Suppressor macrophage treated with lipopolysaccharide for 1 hour (primary cell): ENCODE data around the gene OPN5.
"Not testable (repeated sequence)": the region's sequence is repeated elsewhere in the genome, so short reads cannot be mapped to it uniquely, and the experiment has no call there.

ENCODE experiments used
- DNase-seq, 3 donors: peaks; one replicate each; pipeline ENCODE4 v3.0.0-alpha.2; 2020 to 2022

The OPN5 gene, protein sequence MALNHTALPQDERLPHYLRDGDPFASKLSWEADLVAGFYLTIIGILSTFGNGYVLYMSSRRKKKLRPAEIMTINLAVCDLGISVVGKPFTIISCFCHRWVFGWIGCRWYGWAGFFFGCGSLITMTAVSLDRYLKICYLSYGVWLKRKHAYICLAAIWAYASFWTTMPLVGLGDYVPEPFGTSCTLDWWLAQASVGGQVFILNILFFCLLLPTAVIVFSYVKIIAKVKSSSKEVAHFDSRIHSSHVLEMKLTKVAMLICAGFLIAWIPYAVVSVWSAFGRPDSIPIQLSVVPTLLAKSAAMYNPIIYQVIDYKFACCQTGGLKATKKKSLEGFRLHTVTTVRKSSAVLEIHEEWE

DNA sequence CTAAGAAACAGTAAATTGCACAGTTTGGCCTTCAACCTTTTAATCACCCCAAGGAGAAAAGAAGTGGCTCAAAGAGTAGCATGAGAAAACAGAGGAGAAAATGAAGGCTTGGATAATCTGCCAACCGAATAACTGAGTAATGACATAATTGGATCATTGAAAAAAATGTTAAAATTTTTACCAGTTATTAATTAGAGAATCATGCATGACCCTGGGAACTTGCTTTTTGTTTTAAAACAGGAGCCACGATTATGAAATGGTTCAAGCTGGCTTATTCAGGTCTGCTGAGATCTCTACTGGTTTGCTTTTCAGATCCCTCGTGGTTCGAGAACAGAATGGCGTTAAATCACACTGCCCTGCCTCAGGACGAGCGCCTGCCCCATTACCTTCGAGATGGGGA lies at the start of gene OPN5:
Gene OPN5 (plus strand): TSS at position 301 of the 400 bp plus-strand sequence. CDS start 35 bp downstream, at position 336.
- no peak for DNase-seq

DNA sequence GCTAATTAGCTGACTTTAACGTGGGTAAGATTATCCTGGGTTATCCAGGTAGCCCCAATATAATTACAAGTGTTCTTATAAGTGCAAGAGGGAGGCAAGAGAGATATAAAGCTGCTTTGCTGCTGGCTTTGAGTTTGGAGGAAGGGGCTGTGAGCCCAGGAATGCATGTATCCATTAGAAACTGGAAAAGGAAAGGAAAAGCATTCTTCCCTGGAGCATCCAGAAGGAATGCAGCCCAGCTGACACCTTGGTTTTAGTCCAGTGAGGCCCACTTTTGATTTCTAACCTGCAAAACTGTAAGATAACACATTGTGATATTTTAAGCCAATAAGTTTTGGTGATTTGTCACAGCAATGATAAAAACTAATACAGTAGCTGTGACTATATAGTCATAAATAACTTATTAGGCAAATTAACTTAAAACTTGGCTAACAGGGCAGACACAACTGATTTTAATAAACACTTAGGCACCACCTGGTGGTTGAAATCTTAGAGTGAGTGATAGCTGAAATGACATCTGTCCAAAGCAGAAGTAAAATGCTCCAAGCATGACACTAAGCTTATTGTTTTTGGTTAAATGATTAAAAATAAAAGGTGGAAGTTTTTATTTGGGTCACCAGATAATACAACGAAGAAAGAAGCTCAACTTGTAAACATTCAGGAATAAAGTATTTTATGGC lies 47.8 kb upstream of the OPN5 start:
- peak; percentile 41 to 55 (median 47) for DNase-seq

DNA sequence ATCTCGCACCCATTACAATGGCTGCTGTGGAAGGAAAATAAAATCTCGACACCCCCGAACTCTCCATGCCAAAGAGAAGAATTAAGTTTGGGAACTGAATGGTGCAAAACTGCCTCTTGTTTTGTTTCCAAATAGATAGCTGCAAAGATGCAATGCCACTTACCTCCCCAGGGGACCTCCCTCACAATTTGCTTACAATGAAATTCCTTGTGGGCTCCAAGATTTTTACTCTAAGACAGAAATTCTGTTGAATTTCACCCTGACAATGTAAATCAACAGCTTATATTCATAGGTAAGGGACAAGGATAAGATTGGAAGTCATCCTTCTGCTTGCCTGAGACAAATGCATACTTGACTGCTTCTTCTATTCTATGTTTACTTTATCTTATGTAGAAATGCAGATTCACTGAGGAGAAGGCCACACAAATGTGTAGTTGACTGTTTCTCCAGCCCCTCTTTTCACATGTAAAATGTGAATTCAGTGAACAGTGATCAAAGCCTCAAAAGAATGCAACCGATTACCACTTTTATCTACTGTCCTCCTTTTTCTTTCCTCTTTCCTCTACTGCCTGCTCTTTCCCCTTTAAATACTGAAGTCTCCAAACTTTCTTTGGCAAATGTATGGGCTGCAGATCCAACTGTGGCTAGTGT lies 46.9 kb upstream of the OPN5 start:
- DNase-seq: no peak

DNA sequence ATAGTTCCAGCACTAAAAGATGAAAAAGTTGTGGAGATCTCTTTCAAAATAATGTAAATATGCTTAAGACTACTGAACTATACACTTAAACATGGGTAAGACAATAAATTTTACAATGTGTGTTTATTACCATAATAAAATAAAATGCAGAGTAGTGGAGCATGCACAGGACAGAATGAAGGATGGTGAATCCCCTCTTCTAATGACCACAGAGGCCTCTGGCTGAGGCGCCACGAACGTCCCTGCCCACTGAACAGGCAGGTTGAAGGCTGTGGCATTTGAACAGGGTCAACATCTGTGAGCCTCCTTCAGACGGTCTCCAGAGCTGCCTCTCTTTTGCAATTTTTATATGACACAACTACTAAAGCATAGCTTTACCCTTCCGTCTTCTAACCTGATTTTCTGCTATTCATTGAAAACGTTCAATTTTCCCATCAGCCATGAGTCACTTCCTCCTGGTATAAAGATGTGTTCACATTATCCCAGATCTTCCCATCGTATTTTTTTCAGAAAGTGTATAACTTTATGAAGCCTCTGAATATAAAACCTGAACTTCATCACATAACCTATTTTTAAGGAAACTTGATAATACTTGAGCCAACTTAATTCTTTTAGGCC lies 45.6 kb upstream of the OPN5 start:
- no peak for DNase-seq

DNA sequence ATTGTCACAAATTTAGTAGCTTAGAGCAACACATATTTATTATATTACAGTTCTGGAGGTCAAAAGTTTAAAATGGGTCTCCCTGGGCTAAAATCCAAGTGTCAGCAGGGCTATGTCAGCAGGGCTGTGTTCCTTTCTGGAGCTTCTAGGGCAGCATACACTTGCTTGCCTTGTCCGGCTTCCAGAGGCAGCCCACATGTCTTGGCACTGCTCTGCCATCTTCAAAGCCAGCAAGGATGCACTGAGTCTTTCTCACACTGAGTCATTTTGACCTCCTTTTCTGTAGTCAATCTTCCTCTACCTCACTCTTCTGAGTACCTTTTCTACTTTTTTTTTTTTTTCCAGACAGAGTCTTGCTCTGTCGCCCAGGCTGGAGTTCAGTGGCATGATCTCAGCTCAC lies 44.4 kb upstream of the OPN5 start:
- DNase-seq: no peak

DNA sequence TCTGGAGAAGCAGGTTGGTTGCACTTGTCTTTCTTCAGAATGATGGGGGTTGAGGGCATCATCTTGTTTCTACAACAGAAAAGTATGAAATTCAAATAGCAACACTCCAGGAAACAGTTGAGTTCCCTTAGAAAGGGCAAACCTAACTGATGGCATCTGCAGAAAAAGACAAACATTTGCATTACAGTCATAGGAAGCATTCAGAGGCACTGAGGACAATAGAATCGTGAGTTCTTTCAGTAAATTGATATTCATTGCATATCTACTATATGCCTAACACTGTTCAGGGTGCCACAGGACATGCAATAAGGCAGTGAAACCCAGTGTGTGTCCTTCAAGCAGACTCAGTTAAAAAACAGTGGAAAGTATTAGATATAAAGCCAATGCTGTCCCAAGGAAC lies 41.1 kb upstream of the OPN5 start:
- DNase-seq: no peak

DNA sequence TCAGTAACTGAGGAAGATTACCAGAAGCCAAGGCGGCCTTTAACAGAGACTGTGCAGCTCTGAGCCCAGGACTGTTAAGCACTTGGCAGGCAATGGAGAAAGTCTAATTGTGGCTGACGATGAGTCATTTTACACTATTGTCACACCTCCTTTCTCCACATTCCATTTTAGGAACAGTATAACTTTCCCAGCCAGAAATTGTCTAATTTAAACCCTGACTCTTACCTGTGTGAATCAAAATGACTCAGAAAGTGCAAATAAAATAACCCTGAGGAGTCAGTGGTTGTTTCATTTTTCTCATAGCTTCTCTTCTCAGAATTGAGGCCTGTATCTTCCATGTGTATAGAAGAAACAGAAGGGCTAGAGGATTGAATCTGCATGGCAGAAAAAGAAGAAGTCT lies 40.0 kb upstream of the OPN5 start:
- no peak for DNase-seq

DNA sequence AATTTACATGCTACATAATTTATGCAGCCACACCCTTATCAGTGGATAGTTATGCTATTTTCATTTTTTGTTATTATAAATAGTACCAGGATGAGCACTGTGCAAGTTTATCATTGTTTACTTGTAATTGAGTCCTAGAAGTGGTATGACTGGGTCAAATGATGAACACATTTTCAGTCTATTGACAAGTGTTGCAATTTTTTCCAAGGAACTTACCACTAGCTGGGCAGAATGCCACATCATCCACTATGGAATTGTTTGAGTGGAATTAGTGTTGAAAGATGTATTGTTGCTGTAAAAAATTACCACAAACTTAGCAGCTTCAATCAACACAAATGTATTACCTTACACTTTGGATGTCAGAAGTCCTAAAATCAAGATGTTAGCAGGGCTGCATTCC lies 38.1 kb upstream of the OPN5 start:
- no peak for DNase-seq

DNA sequence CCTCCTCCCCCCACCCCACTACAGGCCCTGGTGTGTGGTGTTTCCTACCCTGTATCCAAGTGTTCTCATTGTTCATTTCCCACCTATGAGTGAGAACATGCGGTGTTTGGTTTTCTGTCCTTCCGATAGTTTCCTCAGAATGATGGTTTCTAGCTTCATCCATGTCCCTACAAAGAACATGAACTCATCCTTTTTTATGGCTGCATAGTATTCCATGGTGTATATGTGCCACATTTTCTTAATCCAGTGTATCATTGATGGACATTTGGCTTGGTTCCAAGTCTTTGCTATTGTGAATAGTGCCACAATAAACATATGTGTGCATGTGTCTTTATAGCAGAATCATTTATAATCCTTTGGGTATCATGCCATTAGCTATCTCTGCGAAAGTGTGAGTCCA lies 36.6 kb upstream of the OPN5 start:
- DNase-seq: not testable (repeated sequence)

DNA sequence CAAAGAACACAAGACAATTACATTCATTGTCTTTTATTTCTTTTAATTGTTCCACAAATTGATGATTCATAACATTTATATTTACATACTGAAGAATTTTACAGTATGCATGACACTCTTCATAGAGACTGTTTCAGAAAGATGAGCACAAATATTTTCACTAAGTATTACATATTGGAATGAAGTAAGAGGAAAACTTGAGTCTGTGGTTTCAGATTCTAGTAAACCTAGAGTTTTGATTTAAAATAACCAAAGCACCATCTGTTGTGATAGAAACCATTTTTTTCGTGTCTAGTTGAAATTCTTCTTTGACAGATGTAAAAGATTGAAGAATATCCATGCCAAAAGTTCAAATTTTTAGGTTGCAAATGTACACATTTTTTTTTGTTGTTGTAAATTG lies 32.1 kb upstream of the OPN5 start:
- DNase-seq: no peak

DNA sequence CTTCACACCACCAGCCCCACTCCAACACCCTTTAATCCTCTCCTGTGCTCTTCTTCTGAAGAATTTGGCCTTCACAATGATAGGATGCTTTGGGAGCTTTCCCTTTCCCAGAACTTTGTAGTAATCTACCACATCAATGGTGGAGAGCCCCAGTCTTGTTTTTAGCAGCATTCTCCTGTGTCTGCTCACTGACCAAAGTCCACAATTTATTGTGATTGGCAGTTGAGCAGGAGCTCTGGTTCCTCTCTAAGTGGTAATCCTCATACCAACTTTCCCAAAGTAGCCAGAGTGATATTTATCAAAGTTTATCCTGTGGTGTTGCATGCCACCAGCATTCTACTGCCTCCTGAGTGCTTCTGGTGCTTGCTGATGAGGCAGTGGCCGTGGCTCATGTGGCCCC lies 29.0 kb upstream of the OPN5 start:
- no peak for DNase-seq

DNA sequence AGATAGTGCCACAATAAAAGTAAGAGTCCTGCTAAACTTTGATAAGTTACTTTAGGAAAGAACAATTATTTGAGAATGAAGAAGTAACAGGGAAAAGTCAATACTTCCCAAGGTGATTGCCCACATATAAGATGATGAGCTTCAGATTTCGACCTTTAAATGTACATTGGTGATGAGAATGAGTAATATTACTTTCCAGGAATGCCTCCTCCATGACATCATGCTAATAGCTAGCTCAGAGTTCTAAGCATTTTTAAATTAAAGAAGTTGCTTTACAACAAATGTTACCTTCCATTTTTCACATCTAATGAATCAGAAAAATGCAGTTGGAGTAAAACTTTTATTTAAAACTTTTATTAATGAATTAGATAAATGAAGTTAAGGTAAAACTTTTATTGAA lies 22.5 kb upstream of the OPN5 start:
- no peak for DNase-seq

DNA sequence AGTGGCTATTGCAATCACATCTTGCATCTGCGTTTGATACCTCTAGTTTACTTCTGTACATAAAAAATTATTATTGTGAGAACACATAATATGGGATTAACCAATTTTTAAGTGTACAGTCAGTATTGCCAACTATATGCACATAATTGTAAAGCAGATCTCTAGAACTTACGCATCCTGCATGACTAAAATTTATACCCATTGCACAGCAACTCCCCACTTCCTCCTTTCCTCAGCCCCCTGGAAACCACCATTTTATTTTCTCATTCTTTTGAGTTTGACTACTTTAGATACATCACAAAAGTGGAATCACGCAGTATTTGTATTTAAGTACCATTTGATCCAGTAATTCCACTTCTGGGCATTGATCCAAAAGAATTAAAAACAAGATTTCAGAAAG lies 19.3 kb upstream of the OPN5 start:
- no peak for DNase-seq

DNA sequence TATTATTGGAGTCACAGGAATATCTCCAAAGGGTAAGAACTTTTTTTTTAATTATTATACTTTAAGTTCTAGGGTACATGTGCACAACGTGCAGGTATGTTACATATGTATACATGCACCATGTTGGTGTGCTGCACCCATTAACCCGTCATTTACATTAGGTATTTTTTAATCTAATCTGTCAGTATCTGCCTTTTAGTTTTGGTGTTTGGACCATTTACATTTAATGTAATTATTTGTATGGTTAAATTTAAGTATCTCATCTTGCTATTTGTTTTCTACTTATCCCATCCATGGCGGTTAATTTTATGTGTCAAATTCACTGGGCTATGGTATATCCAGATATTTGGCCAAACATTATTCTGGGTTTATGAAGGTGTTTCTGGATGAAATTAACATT lies 15.4 kb upstream of the OPN5 start:
- DNase-seq: no peak

DNA sequence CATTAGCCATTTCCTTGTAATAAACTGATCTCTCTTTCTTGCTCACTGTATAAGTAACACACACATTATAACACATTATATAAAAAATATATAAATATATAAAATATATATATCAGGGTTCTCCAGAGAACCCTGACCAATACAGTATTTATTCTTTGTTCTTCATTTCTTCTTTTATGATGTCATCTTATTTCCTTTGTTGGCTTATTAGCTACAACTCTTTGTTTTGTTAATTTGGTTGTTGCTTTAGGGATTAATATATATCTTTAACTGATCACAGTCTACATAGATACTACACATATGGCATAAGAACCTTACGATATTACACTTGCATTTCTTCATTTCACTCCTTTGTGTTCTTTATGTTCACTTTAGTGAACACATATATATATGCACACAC lies 14.7 kb upstream of the OPN5 start:
- DNase-seq: no peak

DNA sequence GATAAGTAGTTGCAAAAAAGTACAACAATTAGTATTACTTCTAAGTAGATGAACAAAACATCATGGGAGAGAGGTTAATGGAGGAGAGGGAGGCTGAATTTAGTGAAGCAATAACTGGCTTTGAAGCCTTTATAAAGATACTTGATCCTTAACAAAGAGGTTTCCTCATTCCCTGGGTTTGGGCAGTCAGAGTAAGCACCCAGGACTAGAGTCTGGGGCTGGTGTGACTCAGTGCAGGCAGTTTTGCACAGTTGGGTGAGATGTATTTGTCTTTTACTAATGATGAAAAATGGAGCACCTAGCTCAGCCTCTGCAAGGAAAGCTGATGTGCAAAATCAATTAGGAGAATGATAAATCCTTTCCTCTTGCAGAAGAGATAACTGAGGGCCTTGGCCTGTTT lies 11.8 kb upstream of the OPN5 start:
- DNase-seq: no peak

DNA sequence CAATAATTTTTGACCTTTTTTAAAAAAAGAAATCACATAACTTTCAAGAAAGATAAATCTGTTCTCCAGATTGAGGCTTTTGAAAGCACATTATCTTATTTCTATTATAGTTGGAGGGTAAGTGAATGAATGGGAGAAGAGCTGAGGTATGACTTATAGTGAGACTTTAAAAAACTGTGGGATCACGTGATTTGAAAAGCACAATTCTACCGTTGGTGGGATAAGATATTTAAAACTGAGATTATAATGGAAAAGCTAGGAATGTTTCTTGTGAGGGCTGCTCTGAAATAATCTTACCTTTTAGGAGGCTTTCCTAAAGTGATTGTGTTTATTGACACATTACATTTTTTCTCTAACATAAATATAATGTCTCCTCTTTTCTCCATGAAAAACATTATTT lies 9.5 kb upstream of the OPN5 start:
- no peak for DNase-seq

DNA sequence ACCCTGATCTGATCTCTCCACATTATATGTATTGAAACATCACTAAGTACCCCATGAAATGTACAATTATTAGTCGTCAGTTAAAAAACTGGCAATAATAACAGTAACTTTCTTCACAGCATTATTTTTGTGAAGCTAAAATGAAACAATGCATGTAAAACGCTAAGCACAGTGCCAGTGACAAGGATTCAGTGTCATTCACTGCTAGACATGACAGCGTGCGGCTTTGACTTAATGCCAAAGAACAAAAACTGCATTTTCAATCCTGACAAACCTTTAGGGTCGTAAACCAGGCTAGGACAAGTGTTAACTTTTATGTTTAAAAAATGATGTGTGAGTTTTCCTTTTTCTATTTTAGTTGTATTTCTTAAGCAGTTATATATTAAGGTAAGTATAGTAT lies 8.8 kb upstream of the OPN5 start:
- no peak for DNase-seq

DNA sequence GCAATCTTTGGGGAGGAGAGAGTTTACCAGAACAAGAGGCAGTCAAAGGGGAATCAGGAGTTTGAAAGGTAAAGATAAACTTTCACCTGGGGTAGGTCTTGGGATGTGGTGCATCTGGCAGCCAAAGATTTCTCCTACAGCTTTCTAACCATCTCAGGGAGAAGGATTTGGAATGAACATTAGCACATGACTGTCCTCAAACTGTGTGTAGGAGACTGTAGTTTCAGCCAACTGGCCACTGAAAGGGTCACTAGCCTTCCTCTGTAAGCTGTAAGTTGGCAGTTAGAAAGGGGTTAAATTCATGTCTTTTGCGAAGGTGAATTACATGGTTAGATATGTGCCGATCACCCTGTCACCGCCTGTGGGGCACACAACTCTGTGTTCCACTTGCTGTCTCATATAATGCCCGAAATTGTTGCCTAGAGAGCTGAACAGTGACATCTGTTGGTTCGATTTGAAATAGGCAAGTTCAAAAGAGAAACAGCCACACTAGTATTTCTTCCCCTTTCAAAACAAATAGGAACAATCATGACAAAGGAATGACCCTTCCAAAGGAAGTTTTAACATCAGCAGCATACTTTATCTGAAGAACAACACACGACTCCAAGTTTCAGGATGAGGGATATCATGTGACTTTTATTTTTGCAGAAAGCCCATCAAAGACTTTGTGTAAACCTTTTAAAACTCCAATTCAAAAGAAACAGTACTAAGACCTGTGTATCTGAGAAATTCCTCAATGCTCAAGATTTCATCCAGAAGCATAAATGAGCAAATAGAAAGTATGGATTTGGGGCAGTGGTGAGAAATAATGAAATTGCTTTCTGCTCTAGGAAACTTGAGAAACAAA lies 1.1 kb upstream of the OPN5 start:
- DNase-seq: peak; percentile 60 to 70 (median 69)

DNA sequence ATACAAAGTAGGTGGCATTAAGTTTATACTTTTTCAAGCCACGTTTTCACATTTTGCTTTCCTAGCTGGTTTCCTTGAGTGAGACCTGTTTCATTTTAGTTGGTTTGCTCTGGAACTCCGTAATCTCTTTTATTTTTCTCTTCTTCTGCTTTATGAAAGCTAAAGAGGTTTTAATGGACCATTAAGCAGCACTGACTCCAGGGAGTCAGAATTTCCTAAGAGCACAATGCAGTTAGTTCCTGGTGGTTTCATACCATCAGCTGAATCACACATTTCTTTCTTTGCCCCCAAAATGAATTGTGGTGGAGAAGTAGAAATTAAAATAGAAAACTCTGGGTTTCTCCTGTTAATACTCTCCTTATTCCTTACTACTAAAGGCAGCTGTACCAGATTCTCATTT lies 3.4 kb downstream of the OPN5 start:
- no peak for DNase-seq

DNA sequence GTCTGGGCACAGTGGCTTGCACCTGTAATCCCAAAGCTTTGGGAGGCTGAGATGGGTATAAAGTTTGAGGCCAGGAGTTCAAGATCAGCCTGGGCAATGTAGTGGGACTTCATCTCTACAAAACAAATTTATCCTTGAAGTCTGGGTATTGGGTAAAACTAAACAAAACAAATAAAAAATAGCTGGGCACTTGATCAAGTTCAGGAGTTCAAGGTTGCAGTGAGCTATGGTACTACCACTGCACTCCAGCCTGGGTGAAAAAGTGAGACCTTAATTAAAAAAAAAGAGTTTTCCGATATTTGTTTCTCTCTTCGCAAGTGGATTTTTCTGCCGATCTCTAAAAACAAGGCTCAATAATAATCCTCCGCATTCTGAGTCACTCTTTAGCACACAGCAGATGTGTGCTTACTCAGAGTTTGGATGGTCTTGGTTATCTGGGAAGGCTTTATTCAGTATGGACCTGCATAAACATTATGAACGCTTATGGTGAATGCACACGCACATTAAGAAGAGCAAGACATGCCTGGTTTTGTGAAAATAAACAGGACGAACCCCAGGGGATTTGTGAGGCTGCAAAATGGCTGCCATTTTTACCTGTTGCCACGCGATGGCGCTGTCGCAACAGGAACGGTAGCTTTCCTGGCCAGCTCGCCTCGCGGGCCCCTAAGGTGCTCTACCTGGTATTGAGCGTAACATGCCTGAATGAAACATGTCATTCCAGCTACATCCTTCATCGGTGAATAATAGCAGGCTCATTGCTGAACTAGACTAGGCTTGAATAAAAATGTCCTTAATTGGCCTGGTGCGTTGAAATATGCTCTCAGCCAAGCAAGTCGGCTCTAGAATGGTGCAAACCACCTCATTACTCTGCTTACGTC lies 6.0 kb downstream of the OPN5 start:
- DNase-seq: peak; percentile 51 to 63 (median 57)

DNA sequence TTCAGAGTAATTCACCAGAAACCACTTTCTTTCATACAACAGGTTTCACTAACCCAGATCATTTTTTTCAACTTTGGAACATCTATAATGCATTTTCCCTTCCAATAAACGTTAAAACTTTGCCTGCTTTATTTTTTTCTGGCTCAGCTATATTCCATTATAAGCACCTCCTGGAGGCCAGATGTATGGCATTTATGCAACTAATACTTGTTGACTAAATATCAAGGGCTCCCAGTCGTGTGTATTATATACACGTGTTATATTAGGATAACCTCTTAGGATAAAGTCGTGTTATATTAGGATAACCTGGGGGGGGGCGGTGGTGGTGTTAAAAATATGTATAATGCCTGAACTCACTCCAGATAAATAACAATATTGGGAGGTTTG lies 6.7 kb downstream of the OPN5 start:
- DNase-seq: no peak
